Measurements from ENCODE around the gene B3GAT3.
"Not testable (repeated sequence)": the region's sequence is repeated elsewhere in the genome, so short reads cannot be mapped to it uniquely, and the experiment has no call there.

The B3GAT3 gene

GRCh38 chr11:62601372-62602140, 20.2 kb downstream of the B3GAT3 start, which contains the start of gene MTA2:
MTA2 (minus strand) TSS chr11:62601865; CDS start chr11:62601450, 415 bp downstream.
- peak; percentile 100 for DNase-seq (ENCODE audit: low spot score in 2 of 2)
- Mint-ChIP-seq H3K4me1 (peaks cover 64% of the 10 kb centered on the region), H3K27ac (peak within 1 kb of the TSS; percentile 96), H3K4me3 (peak within 1 kb of the TSS; percentile 88), H3K9me3 (no peaks in the 10 kb centered on the region), H3K36me3 (peaks cover 95% of the 10 kb centered on the region)
- ATAC-seq: peak; percentile 89

- H3K4me3 Mint-ChIP-seq: peak overlapping the region; percentile 88
- peaks cover 64% of the 10 kb centered on the region for H3K4me1 Mint-ChIP-seq
- peaks cover 95% of the 10 kb centered on the region for H3K36me3 Mint-ChIP-seq
- DNase-seq (ENCODE audit: low spot score in 2 of 2): no peak
- H3K9me3 Mint-ChIP-seq: no peaks in the 10 kb centered on the region
- peak overlapping the region; percentile 96 for H3K27ac Mint-ChIP-seq
- ATAC-seq: no peak
Measured at GRCh38 chr11:62601122-62601371, 20.7 kb downstream of the B3GAT3 start.

- Mint-ChIP-seq H3K36me3 (peaks cover 95% of the 10 kb centered on the region), H3K4me3 (peak overlapping the region; percentile 88), H3K4me1 (peaks cover 67% of the 10 kb centered on the region), H3K27ac (peak overlapping the region; percentile 96), H3K9me3 (no peaks in the 10 kb centered on the region)
- DNase-seq (ENCODE audit: low spot score in 2 of 2) (no peak), ATAC-seq (no peak)
Measured at GRCh38 chr11:62600367-62601121, 21.2 kb downstream of the B3GAT3 start.

GRCh38 chr11:62599901-62600300, 21.9 kb downstream of the B3GAT3 start:
- peaks cover 64% of the 10 kb centered on the region for H3K4me1 Mint-ChIP-seq

GRCh38 chr11:62599069-62599696, 22.6 kb downstream of the B3GAT3 start:
- Mint-ChIP-seq H3K9me3 (no peaks in the 10 kb centered on the region), H3K4me1 (peaks cover 67% of the 10 kb centered on the region), H3K36me3 (peaks cover 95% of the 10 kb centered on the region), H3K4me3 (peak overlapping the region; percentile 88), H3K27ac (peak overlapping the region; percentile 96)
- ATAC-seq (peak; percentile 82), DNase-seq (ENCODE audit: low spot score in 2 of 2) (peak; percentile 79 to 95)

More at GRCh38 chr11:62599901-62600300, 21.9 kb downstream of the B3GAT3 start:
- no peaks in the 10 kb centered on the region for H3K9me3 Mint-ChIP-seq
- ATAC-seq: no peak
- H3K27ac Mint-ChIP-seq: peak overlapping the region; percentile 96
- H3K4me3 Mint-ChIP-seq: peak overlapping the region; percentile 88
- peaks cover 95% of the 10 kb centered on the region for H3K36me3 Mint-ChIP-seq
- no peak for DNase-seq (ENCODE audit: low spot score in 2 of 2)

- H3K9me3 Mint-ChIP-seq: no peaks in the 10 kb centered on the region
Measured at GRCh38 chr11:62595124-62595523, 26.7 kb downstream of the B3GAT3 start.

GRCh38 chr11:62593434-62594044, 28.2 kb downstream of the B3GAT3 start:
- ATAC-seq: peak; percentile 45
- DNase-seq (ENCODE audit: low spot score in 2 of 2): peak; percentile 60 to 86
- H3K36me3 Mint-ChIP-seq: peaks cover 86% of the 10 kb centered on the region

More at GRCh38 chr11:62595124-62595523, 26.7 kb downstream of the B3GAT3 start:
- H3K4me1 Mint-ChIP-seq: peaks cover 67% of the 10 kb centered on the region
- ATAC-seq (no peak), DNase-seq (ENCODE audit: low spot score in 2 of 2) (no peak)
- H3K4me3 Mint-ChIP-seq: no peak overlapping the region
- no peak overlapping the region for H3K27ac Mint-ChIP-seq
- H3K36me3 Mint-ChIP-seq: peaks cover 91% of the 10 kb centered on the region

GRCh38 chr11:62592989-62593421, 28.8 kb downstream of the B3GAT3 start:
- Mint-ChIP-seq H3K9me3 (no peaks in the 10 kb centered on the region), H3K36me3 (peaks cover 86% of the 10 kb centered on the region), H3K27ac (peak overlapping the region; percentile 97), H3K4me3 (peak overlapping the region; percentile 89), H3K4me1 (peaks cover 46% of the 10 kb centered on the region)
- ATAC-seq (no peak), DNase-seq (ENCODE audit: low spot score in 2 of 2) (no peak)

More at GRCh38 chr11:62593434-62594044, 28.2 kb downstream of the B3GAT3 start:
- H3K9me3 Mint-ChIP-seq: no peaks in the 10 kb centered on the region
- peaks cover 51% of the 10 kb centered on the region for H3K4me1 Mint-ChIP-seq
- H3K4me3 Mint-ChIP-seq: peak overlapping the region; percentile 89
- H3K27ac Mint-ChIP-seq: peak overlapping the region; percentile 97

GRCh38 chr11:62592146-62592815, 29.5 kb downstream of the B3GAT3 start:
- peak overlapping the region; percentile 89 for H3K4me3 Mint-ChIP-seq
- DNase-seq (ENCODE audit: low spot score in 2 of 2) (no peak), ATAC-seq (no peak)
- peak overlapping the region; percentile 97 for H3K27ac Mint-ChIP-seq
- H3K36me3 Mint-ChIP-seq: peaks cover 86% of the 10 kb centered on the region
- peaks cover 39% of the 10 kb centered on the region for H3K4me1 Mint-ChIP-seq
- H3K9me3 Mint-ChIP-seq: no peaks in the 10 kb centered on the region

- peak; percentile 94 for ATAC-seq
Measured at GRCh38 chr11:62591448-62592145, 30.2 kb downstream of the B3GAT3 start, which contains the start of gene TUT1. TUT1 (minus strand) TSS chr11:62591523; CDS start chr11:62591485, 38 bp downstream.

GRCh38 chr11:62588966-62589637, 32.7 kb downstream of the B3GAT3 start:
- peaks cover 86% of the 10 kb centered on the region for H3K36me3 Mint-ChIP-seq
- H3K9me3 Mint-ChIP-seq: no peaks in the 10 kb centered on the region
- H3K4me1 Mint-ChIP-seq: peaks cover 23% of the 10 kb centered on the region
- H3K4me3 Mint-ChIP-seq: peak overlapping the region; percentile 89
- DNase-seq (ENCODE audit: low spot score in 2 of 2) (no peak), ATAC-seq (no peak)
- H3K27ac Mint-ChIP-seq: no peak overlapping the region

More at GRCh38 chr11:62591448-62592145, 30.2 kb downstream of the B3GAT3 start, which contains the start of gene TUT1:
- Mint-ChIP-seq H3K36me3 (peaks cover 86% of the 10 kb centered on the region), H3K9me3 (no peaks in the 10 kb centered on the region), H3K4me1 (peaks cover 34% of the 10 kb centered on the region), H3K4me3 (peak within 1 kb of the TSS; percentile 89), H3K27ac (peak within 1 kb of the TSS; percentile 97)
- peak; percentile 87 to 98 for DNase-seq (ENCODE audit: low spot score in 2 of 2)

GRCh38 chr11:62585356-62585755, 36.4 kb downstream of the B3GAT3 start:
- not testable (repeated sequence) for H3K4me3 Mint-ChIP-seq

GRCh38 chr11:62581735-62582134, 40.1 kb downstream of the B3GAT3 start:
- H3K4me1 Mint-ChIP-seq; H3K4me3 Mint-ChIP-seq; ATAC-seq; H3K27ac Mint-ChIP-seq; H3K9me3 Mint-ChIP-seq; DNase-seq (ENCODE audit: low spot score in 2 of 2): not testable (repeated sequence)
- peaks cover 98% of the 10 kb centered on the region for H3K36me3 Mint-ChIP-seq

More at GRCh38 chr11:62585356-62585755, 36.4 kb downstream of the B3GAT3 start:
- not testable (repeated sequence) for DNase-seq (ENCODE audit: low spot score in 2 of 2); H3K9me3 Mint-ChIP-seq; ATAC-seq; H3K27ac Mint-ChIP-seq; H3K4me1 Mint-ChIP-seq
- H3K36me3 Mint-ChIP-seq: peaks cover 91% of the 10 kb centered on the region
